22Rv1 (cell line): ENCODE results near the gene CALHM3.
A peak's percentile ranks its signal among the peaks of the same experiment; 100 is the strongest.

ENCODE experiments used
- H3K27ac ChIP-seq: fragments of 450-650 bp; 2 replicates; pipeline ENCODE4 v1.5.1; 2017
- ZFX ChIP-seq: fragments of 450-650 bp; IDR thresholded peaks from 2 replicates; pipeline ENCODE4 v1.6.1; 2017; ENCODE audit warnings: antibody characterized with exemption, borderline replicate concordance
- TF ChIP-seq, protein P1 (sequence below): fragments of 450-650 bp; IDR thresholded peaks from 2 replicates; pipeline ENCODE4 v1.5.1; 2017; ENCODE audit warnings: mild to moderate bottlenecking

CALHM3 gene

DNA sequence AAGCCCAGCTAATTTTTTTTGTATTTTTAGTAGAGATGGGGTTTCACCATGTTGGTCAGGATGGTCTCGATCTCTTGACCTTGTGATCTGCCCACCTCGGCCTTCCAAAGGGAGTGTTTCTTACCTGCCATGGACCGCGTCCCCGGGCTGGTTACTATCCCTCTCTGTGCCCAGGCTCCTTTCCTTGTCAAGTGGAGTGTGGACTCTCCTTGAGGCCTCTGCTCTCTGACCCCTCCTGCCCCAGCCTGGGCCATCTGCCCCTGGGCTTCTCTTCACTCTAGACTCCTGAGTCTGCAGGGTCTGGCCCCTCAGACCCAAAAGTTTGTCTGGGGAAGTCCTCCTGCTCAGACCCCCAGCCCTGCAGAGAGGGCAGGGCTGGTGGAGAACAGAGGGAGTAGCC lies 35.2 kb upstream of the CALHM3 start:
- TF ChIP-seq, protein P1, sequence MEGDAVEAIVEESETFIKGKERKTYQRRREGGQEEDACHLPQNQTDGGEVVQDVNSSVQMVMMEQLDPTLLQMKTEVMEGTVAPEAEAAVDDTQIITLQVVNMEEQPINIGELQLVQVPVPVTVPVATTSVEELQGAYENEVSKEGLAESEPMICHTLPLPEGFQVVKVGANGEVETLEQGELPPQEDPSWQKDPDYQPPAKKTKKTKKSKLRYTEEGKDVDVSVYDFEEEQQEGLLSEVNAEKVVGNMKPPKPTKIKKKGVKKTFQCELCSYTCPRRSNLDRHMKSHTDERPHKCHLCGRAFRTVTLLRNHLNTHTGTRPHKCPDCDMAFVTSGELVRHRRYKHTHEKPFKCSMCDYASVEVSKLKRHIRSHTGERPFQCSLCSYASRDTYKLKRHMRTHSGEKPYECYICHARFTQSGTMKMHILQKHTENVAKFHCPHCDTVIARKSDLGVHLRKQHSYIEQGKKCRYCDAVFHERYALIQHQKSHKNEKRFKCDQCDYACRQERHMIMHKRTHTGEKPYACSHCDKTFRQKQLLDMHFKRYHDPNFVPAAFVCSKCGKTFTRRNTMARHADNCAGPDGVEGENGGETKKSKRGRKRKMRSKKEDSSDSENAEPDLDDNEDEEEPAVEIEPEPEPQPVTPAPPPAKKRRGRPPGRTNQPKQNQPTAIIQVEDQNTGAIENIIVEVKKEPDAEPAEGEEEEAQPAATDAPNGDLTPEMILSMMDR: no peak
- no peak for TF ChIP-seq ZFX

DNA sequence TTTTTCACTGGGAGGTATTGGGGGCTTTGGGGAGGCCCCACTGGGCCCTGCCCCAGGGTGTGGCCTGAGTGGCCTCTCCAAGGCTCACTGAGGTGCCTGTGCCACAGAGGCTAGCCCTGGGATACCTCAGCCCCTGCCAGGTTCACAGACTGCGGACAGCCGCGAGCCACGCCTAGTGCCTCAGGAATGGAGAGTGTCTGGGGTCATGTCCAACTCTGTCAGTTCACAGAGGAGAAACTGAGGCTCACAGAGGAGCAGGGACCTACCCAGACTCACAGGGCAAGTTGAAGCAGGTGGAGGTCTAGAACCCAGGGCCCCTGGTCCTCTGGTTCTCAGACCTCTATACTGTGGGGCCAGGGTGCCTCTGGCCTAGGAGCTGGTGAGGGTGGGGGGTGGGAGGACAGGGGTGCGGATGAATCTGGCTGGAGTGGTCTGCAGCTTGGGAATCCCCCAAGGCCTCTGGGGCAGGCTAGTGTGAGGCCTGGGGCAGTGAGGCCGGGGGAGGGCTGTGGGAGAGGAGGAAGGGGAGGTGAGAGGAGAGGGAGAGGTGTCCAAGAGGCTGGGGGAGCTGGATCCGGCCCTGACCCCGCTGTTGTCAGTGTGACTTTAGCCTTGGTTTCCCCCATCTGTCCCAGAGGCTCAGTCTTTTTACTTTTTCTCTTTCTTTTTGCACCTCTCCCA lies 34.5 kb upstream of the CALHM3 start:
- TF ChIP-seq, protein P1: no peak
- no peak for TF ChIP-seq ZFX
- H3K27ac ChIP-seq: peak overlapping the region; percentile 63

More for the DNA sequence above, 35.2 kb upstream of the CALHM3 start:
- H3K27ac ChIP-seq: no peak overlapping the region

DNA sequence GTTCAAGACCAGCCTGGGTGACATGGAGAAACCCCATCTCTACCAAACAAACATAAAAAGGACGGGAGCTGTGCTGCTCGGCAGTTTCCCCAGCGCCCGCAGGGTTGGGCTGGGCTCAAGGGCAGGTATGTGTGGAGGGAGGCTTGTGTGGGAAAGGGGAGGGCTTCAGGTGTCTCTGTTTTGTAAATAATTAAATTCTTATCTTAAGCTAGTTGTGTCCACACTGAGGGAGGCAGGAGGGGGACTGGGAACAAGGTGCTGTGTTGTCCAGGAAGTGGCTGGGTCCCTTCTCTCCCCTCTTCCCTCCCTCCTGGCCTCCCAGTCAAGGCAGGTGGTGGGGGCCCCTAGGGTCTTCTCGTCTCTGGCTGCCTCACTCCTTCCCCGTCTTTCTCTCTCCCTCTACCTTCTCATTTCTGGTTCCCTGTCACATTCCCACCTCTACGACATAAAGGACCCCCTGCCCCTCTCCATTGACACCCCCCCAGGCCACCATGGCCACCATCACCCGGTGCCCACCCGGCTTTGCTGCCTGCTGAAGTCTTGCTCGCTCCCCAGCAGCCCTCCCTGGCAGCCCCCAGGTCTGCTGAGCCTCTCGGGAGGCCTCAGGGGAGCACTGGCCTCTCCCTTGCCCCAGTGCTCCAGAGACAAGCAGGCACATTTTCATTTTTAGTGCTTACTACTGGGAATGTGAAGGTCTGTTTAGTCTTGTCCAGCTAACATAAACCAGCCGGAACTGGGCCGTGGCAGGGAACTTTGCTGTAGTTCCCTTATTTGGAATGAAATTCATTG lies 33.7 kb upstream of the CALHM3 start:
- peak overlapping the region; percentile 63 for H3K27ac ChIP-seq

DNA sequence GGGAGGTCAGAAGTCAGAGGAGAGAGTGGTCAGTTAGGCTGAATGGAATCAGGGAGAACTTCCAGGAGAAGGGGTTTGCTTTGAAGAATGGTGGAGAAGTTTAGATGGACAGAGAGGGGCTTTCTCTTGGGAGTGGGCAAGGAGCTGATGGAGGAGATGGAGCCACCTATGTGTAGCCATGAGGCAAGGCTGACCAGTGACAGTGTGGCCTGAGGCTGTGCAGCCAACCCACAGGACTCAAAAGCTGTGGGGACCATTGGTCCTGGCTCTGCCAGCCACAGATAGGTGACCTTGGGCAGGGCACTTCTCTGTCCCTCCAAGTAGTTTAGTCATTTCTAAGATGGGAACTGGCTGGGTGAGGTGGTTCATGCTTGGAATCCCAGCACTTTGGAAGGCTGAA lies 33.1 kb upstream of the CALHM3 start:
- TF ChIP-seq, protein P1: no peak
- TF ChIP-seq ZFX: no peak
- H3K27ac ChIP-seq: peak overlapping the region; percentile 63

More for the DNA sequence above, 33.7 kb upstream of the CALHM3 start:
- TF ChIP-seq, protein P1: no peak
- TF ChIP-seq ZFX: no peak

DNA sequence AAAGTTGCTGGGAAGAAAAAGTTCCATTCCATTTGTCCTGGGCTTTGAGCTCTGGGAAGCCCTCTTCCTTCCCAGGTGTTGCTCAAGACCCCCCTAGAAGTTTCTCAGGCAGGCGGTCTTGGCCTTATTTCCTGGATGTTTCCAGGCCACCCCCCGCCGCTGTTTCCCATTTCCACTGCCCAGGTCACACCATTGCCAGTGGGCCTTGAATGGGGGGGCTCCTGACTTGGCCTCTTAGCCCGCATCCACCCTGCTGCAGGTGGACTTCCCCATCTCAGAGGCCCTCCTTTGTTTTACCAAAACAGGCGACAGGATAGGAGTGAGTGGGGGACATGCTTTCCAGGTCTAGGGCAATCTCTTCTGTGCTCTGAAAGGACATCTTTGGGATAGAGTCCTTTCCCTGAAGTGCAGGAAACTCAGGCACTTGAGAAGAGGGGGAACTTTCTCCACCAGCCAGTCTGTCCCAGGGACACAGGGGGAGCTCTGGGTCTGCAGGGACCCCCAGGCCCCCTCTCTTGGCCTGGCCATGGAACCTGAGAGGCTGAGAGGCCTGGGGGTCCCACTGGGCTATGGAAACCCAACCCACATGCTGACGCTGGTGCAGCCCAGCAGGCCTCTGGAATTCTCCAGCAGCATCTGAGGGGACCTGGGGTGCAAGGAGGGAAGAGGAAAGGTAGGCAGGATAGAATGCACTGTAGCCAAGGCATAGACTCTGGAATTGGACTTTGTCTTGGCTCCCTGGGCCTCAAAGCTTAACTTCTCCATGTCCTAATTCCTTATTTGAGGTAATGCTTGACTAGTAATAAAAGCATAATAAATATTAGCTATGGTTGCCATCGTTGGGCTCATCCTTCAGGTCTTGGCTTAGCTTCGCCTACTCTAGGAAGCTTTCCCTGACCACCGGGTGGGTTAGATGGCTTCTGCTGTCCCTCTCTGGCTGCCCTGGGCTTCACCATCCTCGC lies 32.0 kb upstream of the CALHM3 start:
- no peak overlapping the region for H3K27ac ChIP-seq
- TF ChIP-seq, protein P1: no peak
- no peak for TF ChIP-seq ZFX

DNA sequence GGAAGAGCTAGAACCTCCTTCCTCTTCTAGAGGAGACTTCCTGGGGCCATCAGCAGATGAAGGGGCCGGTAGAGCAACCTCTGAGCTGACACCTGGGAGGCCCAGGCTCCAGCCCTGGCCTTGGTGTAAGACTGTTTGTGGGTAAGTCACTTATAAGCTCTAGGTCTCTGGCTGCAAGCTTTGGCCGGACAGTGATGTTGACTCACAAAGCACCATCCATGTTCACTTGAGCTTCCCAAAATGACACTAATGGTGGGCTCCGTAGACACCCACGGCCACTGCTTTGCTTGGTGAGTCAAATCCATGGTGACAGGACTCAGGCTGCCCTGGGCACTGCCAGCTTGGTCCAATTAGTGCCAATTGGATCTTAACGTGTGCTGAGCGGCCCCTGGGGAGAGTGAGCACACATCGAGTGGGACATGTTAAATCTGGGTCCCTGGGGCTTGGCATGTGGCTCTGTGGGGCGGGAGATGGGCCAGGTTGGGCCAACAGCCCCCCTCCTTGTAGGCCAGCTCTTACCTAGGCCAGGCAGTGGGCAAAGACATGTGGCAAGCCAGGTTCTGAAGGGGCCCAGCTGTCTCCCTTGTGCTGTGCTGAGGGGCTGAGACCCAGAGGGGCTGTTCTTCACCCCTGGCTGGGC lies 31.1 kb upstream of the CALHM3 start:
- no peak overlapping the region for H3K27ac ChIP-seq
- TF ChIP-seq, protein P1: no peak
- no peak for TF ChIP-seq ZFX
